ENCODE data around the gene METTL13. TPM values are rescaled to one million over a fixed set of nuclear protein-coding genes. Genes with fewer than 3 reads are reported as not detected.

Gene METTL13
- polyA plus RNA-seq, 1 donor (not counting 4 experiments of a cell fraction or from before 2014, with no cell fraction given) = 54.0 TPM

DNA sequence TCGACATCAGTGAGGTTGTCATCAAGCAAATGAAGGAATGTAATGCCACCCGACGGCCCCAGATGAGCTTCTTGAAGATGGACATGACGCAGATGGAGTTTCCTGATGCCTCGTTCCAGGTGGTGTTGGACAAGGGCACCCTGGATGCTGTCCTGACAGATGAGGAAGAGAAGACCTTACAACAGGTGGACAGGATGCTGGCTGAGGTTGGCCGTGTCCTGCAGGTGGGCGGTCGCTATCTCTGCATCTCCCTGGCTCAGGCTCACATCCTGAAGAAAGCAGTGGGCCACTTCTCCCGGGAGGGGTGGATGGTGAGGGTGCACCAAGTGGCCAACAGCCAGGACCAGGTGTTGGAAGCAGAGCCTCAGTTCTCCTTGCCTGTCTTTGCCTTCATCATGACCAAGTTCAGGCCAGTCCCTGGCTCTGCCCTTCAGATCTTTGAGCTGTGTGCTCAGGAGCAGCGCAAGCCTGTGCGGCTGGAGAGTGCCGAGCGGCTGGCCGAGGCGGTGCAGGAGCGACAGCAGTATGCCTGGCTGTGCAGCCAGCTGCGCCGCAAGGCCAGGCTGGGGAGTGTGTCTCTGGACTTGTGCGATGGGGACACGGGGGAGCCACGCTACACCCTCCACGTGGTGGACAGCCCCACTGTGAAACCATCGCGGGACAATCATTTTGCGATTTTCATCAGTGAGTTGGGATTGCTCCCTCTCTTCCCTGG lies 2.5 kb downstream of the METTL13 start:
- no peak for TF ChIP-seq EZH2 (IDR thresholded peaks at IDR 0.05; ENCODE audit: low read length)
- TF ChIP-seq CTCF (optimal IDR thresholded peaks at IDR 0.05 in 1 of 3, IDR thresholded peaks at IDR 0.05 in 1 of 3, conservative IDR thresholded peaks at IDR 0.05 in 1 of 3; ENCODE audit: extremely low read depth in 1 of 3, insufficient read depth in 2 of 3, low read length in 3 of 3) = no peak
- H3K27ac ChIP-seq (ENCODE audit: control insufficient read depth, insufficient read depth, low read length) = no peak overlapping the region
- no peak overlapping the region for H3K4me2 ChIP-seq (ENCODE audit: control insufficient read depth, extremely low read depth, insufficient read depth, low read depth, low read length)
- H3K9me1 ChIP-seq (ENCODE audit: control insufficient read depth, extremely low read depth, insufficient read depth, low read length) = no peaks in the 10 kb centered on the region
- no peaks in the 10 kb centered on the region for H3K9me3 ChIP-seq (ENCODE audit: control insufficient read depth, low read depth, low read length)
- no peaks in the 10 kb centered on the region for H3K27me3 ChIP-seq (ENCODE audit: control insufficient read depth, extremely low read depth, insufficient read depth, low read length)
- peaks cover 21 to 38% of the 10 kb centered on the region in 2 experiments for H3K36me3 ChIP-seq (ENCODE audit: control insufficient read depth in 2 of 2, extremely low read depth in 1 of 2, insufficient read depth in 2 of 2, low read length in 2 of 2)
- H3K9ac ChIP-seq (ENCODE audit: control insufficient read depth, extremely low read depth, insufficient read depth, low read length) = no peak overlapping the region
- peaks cover 29% of the 10 kb centered on the region for H3K4me1 ChIP-seq (ENCODE audit: control insufficient read depth, extremely low read depth, insufficient read depth, low read length)
- H4K20me1 ChIP-seq (ENCODE audit: control insufficient read depth, extremely low read depth, insufficient read depth, low read length) = no peaks in the 10 kb centered on the region
- no peak overlapping the region for H2AFZ ChIP-seq (ENCODE audit: control insufficient read depth, low read length)
- no peak overlapping the region for H3K4me3 ChIP-seq (ENCODE audit: control insufficient read depth in 2 of 3, extremely low read depth in 1 of 3, insufficient read depth in 2 of 3, low read depth in 1 of 3, low read length in 3 of 3)
- peaks cover 45% of the 10 kb centered on the region for H3K79me2 ChIP-seq (ENCODE audit: control insufficient read depth, insufficient read depth, low read length)
- no peak for DNase-seq (ENCODE audit: low read depth, low spot score)
- no peak for FAIRE-seq
- dilution Hi-C loops (cut with MboI; ENCODE audit: extremely low pct_ligation_motif_present, low sequenced_read_pairs) = no loop called here

- FAIRE-seq = no peak
- no peaks in the 10 kb centered on the region for H3K9me3 ChIP-seq (ENCODE audit: control insufficient read depth, low read depth, low read length)
- peaks cover 21 to 38% of the 10 kb centered on the region in 2 experiments for H3K36me3 ChIP-seq (ENCODE audit: control insufficient read depth in 2 of 2, extremely low read depth in 1 of 2, insufficient read depth in 2 of 2, low read length in 2 of 2)
- H3K9me1 ChIP-seq (ENCODE audit: control insufficient read depth, extremely low read depth, insufficient read depth, low read length) = no peaks in the 10 kb centered on the region
- dilution Hi-C loops (cut with MboI; ENCODE audit: extremely low pct_ligation_motif_present, low sequenced_read_pairs) = no loop called here
- no peak for TF ChIP-seq CTCF (optimal IDR thresholded peaks at IDR 0.05 in 1 of 3, IDR thresholded peaks at IDR 0.05 in 1 of 3, conservative IDR thresholded peaks at IDR 0.05 in 1 of 3; ENCODE audit: extremely low read depth in 1 of 3, insufficient read depth in 2 of 3, low read length in 3 of 3)
- TF ChIP-seq EZH2 (IDR thresholded peaks at IDR 0.05; ENCODE audit: low read length) = no peak
- no peaks in the 10 kb centered on the region for H3K27me3 ChIP-seq (ENCODE audit: control insufficient read depth, extremely low read depth, insufficient read depth, low read length)
- H3K4me3 ChIP-seq (ENCODE audit: control insufficient read depth in 2 of 3, extremely low read depth in 1 of 3, insufficient read depth in 2 of 3, low read depth in 1 of 3, low read length in 3 of 3) = no peak overlapping the region
- DNase-seq (ENCODE audit: low read depth, low spot score) = no peak
- no peak overlapping the region for H3K27ac ChIP-seq (ENCODE audit: control insufficient read depth, insufficient read depth, low read length)
- H3K79me2 ChIP-seq (ENCODE audit: control insufficient read depth, insufficient read depth, low read length) = peaks cover 45% of the 10 kb centered on the region
- no peak overlapping the region for H3K9ac ChIP-seq (ENCODE audit: control insufficient read depth, extremely low read depth, insufficient read depth, low read length)
- H4K20me1 ChIP-seq (ENCODE audit: control insufficient read depth, extremely low read depth, insufficient read depth, low read length) = no peaks in the 10 kb centered on the region
- H3K4me1 ChIP-seq (ENCODE audit: control insufficient read depth, extremely low read depth, insufficient read depth, low read length) = peaks cover 31% of the 10 kb centered on the region
- no peak overlapping the region for H2AFZ ChIP-seq (ENCODE audit: control insufficient read depth, low read length)
- no peak overlapping the region for H3K4me2 ChIP-seq (ENCODE audit: control insufficient read depth, extremely low read depth, insufficient read depth, low read depth, low read length)
These were observed 3.3 kb downstream of the METTL13 start for GRCh38 chr1:171784784-171785183.
